Endometrial microvascular endothelial cells (primary cell): ENCODE measurements around the gene CXCR5. TPM values are rescaled to one million over a fixed set of nuclear protein-coding genes. Genes with fewer than 3 reads are reported as not detected.

Source experiments
- in situ Hi-C: cut with HindIII; loops from 2 replicates; pipeline ENCODE4 v1.10.0; 2017; ENCODE audit warnings: low sequenced_read_pairs, low pct_unique_long_range_greater_than_20kb; ENCODE audit errors: inconsistent ontology term
- total RNA-seq: library from RNA; depleted of rRNA; stranded (reverse); fragments of >200 nt; gene quantifications from one replicate; pipeline ENCODE4 v1.2.3, GENCODE V29; 2015; ENCODE audit errors: inconsistent ontology term

The CXCR5 gene
- total RNA-seq, 1 donor from 2014 or later, result not detected

DNA sequence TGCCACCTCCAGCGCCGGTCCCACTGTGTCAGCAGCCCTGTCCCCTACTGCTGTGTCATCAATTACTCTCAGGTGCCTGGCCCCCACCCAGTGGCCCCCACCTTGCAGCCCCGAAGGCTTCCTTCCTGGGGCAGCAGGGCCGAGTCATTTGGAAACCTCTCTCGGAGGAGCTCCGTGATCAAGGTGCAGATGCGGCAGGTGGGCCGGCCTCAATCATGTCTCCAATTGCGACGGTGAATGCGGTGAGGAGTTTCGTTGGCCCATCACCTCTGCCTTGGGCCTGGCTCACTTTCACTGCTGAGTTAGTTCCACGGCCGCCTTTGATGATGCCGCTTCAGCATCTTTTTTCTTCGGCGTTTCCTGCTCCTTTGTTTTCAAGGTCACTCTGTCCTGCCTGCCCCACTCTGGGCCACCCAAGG is 11.3 kb upstream of the CXCR5 start:
- in situ Hi-C loops, result no loop called here

DNA sequence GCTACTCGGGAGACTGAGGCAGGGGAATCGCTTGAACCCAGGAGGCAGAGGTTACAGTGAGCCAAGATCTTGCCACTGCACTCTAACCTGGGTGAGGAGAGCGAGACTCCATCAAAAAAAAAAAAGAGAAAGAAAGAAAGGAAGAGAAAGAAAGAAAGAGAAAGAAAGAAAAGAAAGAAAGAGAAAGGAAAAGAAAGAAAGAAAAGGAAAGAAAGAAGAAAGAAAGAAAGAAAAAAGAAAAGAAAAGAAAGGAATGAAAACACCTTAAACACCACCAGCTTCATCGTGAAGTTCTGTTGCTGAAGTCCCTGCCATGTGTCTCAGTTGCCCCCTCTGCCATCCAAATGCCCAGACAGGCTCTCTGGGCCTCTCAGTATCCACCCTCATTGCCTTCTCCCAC is 9.9 kb upstream of the CXCR5 start:
- in situ Hi-C loops, result no loop called here

DNA sequence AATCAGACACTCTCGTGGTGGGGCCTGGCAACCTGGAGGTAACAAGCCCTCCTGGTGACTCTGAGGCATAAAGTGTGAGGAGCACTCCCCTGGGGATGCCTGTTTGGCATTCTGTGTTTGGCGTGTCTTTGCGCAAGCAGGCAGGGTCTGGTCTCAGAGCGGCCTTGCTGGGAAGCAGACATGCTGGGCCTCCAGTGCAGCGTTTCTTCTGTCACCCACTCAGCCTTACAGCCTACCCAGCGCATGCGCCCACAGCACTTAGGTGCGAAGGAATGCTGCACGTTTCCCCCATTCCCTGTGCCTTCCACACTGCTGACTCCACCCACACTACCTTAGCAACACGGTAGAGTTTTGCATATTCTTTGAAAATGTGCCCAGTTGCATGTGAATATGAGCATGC is 7.4 kb upstream of the CXCR5 start:
- in situ Hi-C loops, result no loop called here

DNA sequence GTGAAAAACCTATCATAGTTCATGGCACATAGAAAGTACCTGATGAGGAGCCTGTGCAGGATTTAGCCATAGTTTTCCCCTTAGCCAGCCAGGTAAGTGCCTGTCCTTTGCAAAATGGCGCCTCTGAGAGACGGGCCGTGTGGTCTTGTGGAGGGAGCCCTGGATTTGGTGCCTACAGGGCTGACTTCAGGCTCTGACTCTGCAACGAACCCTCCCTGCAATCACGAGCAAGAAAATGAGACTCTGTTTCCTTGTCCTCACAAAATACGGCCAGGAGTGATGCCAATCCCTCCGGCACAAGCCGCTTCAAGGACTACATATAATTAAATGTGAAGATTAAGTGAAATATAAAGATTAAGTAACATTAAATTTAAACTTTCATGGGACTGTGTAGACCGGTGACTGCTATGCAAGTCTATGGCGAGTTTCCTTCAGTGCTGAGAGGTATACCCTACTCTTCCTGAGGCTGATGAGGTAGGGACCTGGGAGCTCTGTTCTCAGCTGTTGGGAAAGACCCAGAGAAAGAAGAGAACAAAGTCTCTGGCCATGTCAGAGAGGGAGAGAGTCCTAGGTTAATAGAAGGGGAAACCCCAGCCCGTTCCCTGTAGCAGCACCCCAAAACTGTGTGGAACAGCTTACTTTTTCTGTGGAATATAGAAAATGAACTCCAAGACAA is 6.1 kb upstream of the CXCR5 start:
- in situ Hi-C loops, result no loop called here

DNA sequence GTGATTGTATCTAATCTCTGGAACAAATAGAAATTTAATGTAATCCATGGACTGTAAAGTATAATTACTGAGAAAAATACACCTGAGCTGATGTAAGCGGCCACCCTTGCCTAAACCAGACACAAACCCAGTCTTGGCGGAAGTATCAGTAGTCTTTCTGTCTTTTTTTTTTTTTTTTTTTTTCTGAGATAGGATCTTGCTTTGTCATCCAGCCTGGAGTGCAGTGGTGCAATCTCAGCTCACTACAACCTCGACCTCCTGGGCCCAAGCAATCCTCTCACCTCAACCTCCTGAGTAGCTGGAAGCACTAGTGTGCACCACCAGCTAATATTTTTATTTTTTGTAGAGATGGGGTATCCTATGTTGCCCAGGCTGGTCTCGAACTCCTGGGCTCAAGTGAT is 5.5 kb upstream of the CXCR5 start:
- in situ Hi-C loops, result no loop called here

DNA sequence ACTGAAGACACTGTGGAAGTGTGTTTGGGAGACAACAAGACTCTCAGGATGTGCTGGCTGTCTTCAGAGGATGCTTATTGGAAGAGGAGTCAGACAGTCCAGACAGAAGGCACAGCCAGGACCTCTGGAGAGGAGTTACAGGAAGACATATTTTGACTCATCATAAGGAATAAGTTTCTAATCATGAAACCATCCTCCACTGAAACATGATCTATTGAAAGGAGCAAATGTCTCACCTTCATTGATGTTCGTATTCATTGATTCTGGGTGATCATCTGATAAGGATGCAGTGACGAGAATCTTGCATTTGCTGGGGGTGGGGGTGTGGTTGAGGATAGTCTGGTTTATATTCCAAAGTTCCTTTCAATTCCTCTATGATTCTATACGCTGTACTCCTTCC is 2.5 kb upstream of the CXCR5 start:
- in situ Hi-C loops, result no loop called here

DNA sequence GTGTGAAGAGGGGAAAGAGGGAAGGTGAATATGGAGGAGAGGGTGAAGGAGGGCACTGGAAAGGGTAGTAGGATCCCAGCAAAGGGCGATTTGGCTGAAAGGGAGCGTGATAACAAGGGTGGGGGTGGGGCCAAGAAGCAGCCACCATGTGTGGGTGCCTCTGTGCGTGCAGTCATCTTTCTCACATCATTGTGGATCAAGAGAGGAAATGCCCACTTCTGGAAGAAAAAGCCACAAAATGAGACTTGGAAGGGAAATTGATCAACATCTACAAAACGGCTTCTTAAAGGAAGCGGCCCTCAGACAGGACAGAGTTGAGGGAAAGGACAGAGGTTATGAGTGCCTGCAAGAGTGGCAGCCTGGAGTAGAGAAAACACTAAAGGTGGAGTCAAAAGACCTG is 1.2 kb upstream of the CXCR5 start:
- in situ Hi-C loops, result no loop called here

DNA sequence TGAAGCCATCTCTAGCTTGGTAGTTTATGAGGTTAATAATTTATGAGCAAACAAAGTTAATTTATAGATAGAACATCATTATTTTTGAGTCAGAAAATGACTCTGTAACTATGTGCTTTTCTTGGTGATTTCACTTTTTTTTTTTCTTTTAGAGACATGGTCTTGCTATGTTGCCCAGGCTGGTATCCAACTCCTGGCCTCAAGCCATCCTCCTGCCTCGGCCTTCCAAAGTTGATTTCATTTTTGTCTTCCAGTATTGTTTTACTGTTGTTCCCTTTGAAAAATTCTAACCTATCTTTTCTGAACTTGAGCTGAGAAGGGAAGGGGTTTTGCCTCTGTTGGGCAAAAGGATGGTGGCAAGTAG is 706 bp upstream of the CXCR5 start:
- in situ Hi-C loops, result no loop called here

DNA sequence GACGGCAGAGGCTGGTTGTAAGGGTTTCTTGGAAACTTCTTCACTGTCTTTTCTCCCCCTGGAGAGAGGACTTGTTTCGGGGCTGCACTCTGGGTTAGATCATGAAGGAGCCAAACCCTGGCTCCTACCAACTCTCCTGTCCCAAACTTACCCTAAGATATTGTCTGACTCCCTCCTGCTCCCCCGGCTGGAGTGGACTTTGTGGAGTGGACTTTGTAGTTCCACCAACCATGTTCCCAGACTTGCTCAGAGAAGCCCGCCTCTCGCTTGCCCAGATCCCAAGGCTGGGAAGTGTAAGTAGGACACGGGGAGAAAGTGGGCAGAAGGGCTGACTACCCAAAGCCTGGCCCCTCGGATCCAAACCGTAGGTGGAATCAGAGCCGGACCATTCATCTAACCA is 1.2 kb downstream of the CXCR5 start:
- in situ Hi-C loops, result no loop called here

DNA sequence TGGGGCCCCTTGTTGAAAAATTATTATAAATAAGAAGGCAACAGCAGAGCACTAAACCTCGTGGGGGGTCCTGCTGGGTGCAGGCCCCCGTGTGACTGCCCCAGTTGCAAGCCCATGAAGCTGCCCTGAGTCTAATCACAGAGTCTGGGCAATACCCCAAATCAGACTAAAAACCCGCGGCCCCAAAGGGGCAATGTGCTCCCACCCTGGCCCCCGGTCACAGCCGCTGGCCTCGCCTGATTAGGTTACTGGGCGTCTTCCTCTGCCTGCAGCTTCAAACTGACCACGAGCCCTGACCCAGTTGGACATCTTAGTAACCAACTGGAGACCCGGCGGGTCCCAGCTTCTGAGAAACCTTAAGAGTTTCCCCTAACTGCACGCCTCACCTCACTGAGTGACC is 1.6 kb downstream of the CXCR5 start:
- in situ Hi-C loops, result no loop called here

DNA sequence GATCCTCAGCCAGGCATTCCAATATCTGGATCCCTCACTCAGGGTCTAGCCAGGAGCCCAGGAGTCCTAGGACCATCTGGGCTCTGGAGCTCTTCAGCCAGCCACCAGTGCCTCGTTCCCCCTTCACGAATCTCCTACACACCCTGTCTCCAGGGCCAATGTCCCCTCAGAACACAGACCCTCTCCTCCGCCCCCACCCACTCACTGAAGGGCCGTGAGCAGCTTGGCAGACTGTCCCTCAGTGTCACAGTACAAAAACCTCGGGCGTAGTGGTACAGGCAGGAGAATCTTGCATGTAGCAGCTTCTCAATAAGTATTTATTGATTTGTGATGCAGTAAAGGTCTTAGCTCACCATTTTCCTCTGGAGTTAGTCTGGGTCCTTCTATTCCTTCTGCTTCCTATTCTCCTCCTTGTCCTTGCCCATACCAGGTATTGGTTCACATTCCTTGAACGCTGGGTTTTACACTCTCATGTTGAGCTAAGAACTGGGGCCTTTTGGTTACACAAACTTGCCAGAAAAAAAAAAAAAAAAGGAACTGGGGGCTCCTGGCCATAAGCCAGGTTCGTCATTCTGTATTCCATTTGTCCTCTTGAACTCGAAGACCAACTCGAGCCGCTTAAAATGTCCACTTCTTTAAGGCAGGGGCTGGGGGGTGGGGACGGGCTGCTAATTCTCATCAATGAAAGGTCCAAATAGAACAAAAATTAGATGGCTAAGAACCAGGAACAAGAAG is 2.3 kb downstream of the CXCR5 start:
- in situ Hi-C loops, result no loop called here

DNA sequence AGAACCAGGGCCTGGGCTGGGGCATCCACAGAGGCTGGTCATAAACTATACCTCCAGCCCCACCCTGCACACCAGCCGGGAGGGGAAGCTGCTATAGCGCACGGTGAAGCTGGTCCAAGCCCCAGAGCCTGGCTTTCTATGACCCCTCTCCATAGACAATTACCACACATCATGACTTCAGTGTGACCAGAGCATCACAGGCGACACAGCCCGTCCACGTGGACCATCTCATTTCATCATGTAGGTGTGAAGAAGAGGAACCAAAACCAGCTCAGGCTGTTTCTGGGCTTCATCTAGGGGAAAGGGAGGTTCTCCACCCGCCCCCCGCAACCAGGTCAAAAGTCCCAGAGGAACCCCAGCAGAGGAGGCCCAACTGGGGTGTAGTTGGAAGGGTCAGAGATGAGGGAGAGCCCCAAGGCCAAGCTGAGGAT is 3.0 kb downstream of the CXCR5 start:
- in situ Hi-C loops, result no loop called here

DNA sequence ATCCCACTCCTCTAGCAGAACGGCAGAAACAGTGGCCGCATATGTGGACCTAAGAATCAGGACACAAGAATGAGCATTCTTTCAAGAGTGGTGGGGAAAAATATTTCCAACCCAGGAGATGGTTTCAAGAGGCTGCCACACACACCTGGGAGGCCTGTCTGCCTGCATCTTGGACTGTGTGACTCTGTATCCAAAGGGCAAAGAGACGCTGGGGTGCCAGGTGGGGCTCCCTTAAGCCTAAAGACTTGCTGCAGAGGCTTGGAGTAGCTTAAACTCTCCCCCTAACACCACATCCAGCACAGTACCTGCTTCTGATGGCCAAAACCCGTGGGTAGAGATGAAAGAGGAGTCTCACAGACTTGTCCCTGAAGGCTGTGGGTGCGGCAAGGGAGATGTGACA is 3.5 kb downstream of the CXCR5 start:
- in situ Hi-C loops, result no loop called here

DNA sequence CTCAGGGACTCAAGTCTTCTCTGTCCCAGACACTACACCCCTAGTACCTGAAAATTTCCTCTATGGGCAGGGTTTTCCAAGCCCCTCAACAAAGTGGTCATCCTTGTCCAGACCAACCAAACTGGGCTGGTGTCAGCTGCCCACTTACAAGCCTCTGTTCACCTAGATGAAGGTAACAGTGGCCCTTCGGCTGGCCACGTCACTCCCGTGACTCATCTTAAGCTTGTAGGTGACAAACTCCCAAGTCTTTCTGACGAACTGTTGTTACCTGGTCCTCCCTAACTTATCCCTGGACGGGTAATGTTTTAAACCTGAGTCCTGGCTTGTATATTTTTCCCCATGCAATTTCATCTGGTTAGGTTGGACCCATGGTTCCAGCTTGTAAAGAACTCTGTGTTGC is 4.7 kb downstream of the CXCR5 start:
- in situ Hi-C loops, result no loop called here

DNA sequence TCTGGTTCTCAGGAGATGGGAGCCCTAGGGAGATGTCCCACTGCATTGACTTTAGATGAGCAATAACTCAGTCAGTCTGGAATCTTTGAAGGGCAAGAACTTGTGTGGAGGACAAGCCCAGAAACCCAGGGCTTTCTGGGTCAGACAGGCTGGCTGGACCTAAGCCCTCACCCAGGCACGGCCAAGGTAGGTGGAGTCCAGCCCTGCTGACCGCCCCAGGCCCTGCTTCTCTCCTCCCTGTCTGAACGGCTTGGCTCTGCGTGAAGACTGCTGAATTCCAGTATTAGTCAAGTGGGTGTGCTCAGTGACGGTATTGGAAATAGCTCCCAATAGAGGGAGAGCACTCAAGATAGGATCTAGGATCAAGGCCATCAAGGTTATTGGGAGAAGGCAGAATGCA is 6.1 kb downstream of the CXCR5 start:
- in situ Hi-C loops, result no loop called here

DNA sequence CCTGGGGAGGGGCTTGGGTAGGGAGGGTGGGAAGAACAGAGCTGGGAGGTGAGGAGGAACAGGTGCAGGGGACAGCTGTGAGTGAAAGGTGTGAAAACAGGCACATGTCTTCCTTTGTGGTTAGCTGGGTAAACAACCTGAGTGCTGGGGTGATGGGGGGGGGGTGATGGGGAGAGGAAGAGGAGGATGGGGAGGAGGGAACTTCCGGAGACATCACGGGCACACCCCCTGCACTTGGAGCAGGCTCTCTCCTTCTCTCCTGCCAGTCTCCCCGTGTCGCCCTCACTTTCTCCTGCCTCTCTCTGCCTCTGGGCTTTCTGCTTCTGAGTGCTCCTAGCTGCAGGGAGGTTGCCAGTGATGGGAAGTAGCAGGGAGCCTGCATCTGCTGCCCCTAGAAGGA is 8.8 kb downstream of the CXCR5 start:
- in situ Hi-C loops, result no loop called here

DNA sequence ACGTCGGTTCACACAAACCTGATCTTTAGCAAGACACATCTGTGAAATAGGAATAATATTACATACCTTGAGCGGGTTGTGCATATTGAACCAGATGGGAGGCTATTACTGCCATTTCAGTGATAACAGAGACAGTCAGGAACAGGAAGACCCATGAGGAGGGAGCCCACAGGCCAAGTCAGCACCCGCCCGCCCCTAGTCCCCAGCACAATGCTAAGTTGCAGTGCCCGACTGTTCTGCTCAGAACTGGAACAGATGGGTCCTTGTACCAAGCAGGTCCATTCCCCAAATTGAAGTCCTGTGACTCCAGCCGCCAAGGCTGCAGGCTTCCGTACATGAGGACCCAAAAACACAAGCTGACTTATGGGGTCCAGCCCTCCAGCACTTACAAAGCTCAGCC is 9.3 kb downstream of the CXCR5 start:
- in situ Hi-C loops, result no loop called here

DNA sequence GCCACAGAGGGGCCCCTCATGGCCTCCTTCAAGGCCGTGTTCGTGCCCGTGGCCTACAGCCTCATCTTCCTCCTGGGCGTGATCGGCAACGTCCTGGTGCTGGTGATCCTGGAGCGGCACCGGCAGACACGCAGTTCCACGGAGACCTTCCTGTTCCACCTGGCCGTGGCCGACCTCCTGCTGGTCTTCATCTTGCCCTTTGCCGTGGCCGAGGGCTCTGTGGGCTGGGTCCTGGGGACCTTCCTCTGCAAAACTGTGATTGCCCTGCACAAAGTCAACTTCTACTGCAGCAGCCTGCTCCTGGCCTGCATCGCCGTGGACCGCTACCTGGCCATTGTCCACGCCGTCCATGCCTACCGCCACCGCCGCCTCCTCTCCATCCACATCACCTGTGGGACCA is 10.0 kb downstream of the CXCR5 start:
- in situ Hi-C loops, result no loop called here

DNA sequence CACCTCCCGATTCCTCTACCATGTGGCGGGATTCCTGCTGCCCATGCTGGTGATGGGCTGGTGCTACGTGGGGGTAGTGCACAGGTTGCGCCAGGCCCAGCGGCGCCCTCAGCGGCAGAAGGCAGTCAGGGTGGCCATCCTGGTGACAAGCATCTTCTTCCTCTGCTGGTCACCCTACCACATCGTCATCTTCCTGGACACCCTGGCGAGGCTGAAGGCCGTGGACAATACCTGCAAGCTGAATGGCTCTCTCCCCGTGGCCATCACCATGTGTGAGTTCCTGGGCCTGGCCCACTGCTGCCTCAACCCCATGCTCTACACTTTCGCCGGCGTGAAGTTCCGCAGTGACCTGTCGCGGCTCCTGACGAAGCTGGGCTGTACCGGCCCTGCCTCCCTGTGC is 10.5 kb downstream of the CXCR5 start:
- in situ Hi-C loops, result no loop called here

DNA sequence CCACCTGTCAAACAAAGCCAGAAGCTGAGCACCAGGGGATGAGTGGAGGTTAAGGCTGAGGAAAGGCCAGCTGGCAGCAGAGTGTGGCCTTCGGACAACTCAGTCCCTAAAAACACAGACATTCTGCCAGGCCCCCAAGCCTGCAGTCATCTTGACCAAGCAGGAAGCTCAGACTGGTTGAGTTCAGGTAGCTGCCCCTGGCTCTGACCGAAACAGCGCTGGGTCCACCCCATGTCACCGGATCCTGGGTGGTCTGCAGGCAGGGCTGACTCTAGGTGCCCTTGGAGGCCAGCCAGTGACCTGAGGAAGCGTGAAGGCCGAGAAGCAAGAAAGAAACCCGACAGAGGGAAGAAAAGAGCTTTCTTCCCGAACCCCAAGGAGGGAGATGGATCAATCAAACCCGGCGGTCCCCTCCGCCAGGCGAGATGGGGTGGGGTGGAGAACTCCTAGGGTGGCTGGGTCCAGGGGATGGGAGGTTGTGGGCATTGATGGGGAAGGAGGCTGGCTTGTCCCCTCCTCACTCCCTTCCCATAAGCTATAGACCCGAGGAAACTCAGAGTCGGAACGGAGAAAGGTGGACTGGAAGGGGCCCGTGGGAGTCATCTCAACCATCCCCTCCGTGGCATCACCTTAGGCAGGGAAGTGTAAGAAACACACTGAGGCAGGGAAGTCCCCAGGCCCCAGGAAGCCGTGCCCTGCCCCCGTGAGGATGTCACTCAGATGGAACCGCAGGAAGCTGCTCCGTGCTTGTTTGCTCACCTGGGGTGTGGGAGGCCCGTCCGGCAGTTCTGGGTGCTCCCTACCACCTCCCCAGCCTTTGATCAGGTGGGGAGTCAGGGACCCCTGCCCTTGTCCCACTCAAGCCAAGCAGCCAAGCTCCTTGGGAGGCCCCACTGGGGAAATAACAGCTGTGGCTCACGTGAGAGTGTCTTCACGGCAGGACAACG is 11.7 kb downstream of the CXCR5 start:
- in situ Hi-C loops, result no loop called here
